GM12874 (cell line): ENCODE results near the gene WNT11.
A peak's percentile ranks its signal among the peaks of the same experiment; 100 is the strongest.

Experiments
- CTCF ChIP-seq: IDR thresholded peaks from 2 replicates; pipeline ENCODE4 v1.5.1; 2011; ENCODE audit warnings: low read depth, mild to moderate bottlenecking, control low read depth, low read length, moderate library complexity; ENCODE audit not compliant: insufficient read depth

WNT11 gene

GRCh38 chr11:76209375-76209972, 3.2 kb upstream of the WNT11 start:
- TF ChIP-seq CTCF: no peak

GRCh38 chr11:76208438-76209374, 2.4 kb upstream of the WNT11 start:
- TF ChIP-seq CTCF: peak; percentile 93

- TF ChIP-seq CTCF: peak; percentile 99
Observed at GRCh38 chr11:76207642-76208401, 1.5 kb upstream of the WNT11 start.

DNA sequence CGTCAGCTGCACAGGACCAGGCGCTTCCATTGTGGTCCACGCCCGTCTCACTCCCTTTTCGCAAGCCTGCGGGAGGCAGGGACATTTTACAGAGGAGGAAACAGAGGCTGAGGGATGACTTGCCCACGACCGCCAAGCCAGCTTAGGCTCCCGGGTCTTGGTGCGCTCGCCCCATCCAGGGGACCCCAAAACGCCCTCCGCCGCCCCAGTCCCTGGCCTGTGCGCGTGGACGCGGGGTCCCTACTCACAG, 300 bp downstream of the WNT11 start:
- TF ChIP-seq CTCF: no peak

GRCh38 chr11:76205252-76206076, 838 bp downstream of the WNT11 start:
- TF ChIP-seq CTCF: no peak

- no peak for TF ChIP-seq CTCF
Observed at GRCh38 chr11:76203937-76204336, 2.4 kb downstream of the WNT11 start.
